Dedifferentiated amniotic fluid mesenchymal stem cell (primary cell): ENCODE data around the gene CDK11A.

ENCODE experiments used
- DNase-seq: peaks from one replicate; pipeline ENCODE4 v3.0.0-alpha.2; 2016; ENCODE audit errors: extremely low spot score

The CDK11A gene

GRCh38 chr1:1662392-1662791 lies 61.8 kb downstream of the CDK11A start:
- peak; percentile 55 for DNase-seq

DNA sequence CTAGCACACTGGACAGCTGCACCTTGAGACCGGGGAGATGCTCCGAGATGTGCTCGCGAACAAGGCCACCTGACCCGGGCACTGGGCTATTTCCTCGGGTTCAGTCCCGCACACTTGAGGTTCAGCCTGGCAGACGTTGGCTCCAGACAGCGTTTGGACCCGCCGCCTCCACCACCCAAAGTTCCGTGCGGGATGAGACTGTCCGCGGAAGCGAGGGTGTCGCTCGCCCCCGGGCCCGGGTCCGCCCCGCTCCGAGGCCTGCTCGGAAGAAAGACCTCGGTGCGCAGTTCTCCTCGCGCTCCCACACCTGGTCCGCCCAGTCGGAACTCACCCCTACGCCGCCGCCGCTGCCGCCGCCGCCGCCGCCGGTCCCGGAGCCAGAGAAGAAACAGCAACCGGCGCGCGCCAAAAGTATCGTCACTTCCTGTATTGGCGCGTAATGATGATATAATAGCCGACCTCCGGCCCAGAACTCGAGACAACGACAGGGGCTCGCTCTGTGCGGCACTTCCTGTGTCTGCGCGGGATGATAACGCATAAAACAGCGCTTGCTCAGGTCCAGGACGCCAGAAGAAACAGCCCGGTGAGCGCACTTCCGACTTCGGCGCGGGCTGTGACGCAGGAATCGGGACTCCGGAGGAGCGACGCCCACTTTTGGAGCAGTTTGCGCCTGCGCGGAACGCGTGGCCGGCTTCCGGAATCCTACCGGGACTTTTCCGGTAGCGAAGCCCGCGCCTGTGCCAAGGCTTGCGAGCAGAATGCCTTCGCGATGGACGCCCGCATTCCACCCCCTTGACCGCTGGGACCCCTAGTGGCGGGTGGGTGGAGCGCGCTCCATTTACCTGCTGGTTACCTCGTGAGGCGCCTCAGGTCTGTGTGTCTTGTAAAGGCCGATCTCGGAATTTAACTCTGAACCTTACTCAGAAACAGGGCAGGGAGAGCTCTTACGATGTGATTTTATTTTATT lies 65.3 kb downstream of the CDK11A start, which contains the start of gene CDK11B:
TSS of gene CDK11B (minus strand) at position 422 of the 967 bp plus-strand sequence. CDS start 1,519 bp downstream, outside the sequence.
- peak; percentile 89 for DNase-seq
